Placental epithelial cell (primary cell): ENCODE results near the gene CSNK2B. TPM values are rescaled to one million over a fixed set of nuclear protein-coding genes. Genes with fewer than 3 reads are reported as not detected.

Experiments used
- small RNA-seq: library from RNA; depleted of rRNA; stranded (forward); fragments of <200 nt; gene quantifications from one replicate; pipeline ENCODE3, GENCODE V24; 2012
- total RNA-seq: library from RNA; depleted of rRNA; stranded (reverse); fragments of >200 nt; gene quantifications from 2 replicates; pipeline ENCODE4 v1.2.3, GENCODE V29; 2012

Gene CSNK2B
- 185 and 211 TPM in 2 replicates for total RNA-seq

GRCh38 chr6:31665501-31666336 lies at the start of gene CSNK2B:
Gene CSNK2B (plus strand): TSS chr6:31666080. CDS start chr6:31666832, 752 bp downstream.

GRCh38 chr6:31620586-31621319 lies 45.1 kb upstream of the CSNK2B start, which contains the start of gene PRRC2A:
Gene PRRC2A (plus strand): TSS chr6:31620715. CDS start chr6:31622790, 2,075 bp downstream.

GRCh38 chr6:31655349-31656237 lies 10.3 kb upstream of the CSNK2B start, which contains the start of gene APOM:
Gene APOM (plus strand): TSS chr6:31655894. CDS start chr6:31655967, 73 bp downstream.

GRCh38 chr6:31660381-31661261 lies 5.3 kb upstream of the CSNK2B start, which contains the start of gene C6orf47:
Gene C6orf47 (minus strand): TSS chr6:31660778. CDS start chr6:31659947, 831 bp downstream.

GRCh38 chr6:31664790-31665500 lies 935 bp upstream of the CSNK2B start, which contains the start of gene GPANK1:
Gene GPANK1 (minus strand): TSS chr6:31664997. CDS start chr6:31664478, 519 bp downstream.

GRCh38 chr6:31669676-31670075 lies 3.8 kb downstream of the CSNK2B start, which contains the start of gene LY6G5B:
Gene LY6G5B (plus strand): TSS chr6:31669976. CDS start chr6:31670951, 975 bp downstream.

GRCh38 chr6:31680226-31681134 lies 14.6 kb downstream of the CSNK2B start, which contains the start of gene LY6G5C:
Gene LY6G5C (minus strand): TSS chr6:31681067. CDS start chr6:31680373, 694 bp downstream.

GRCh38 chr6:31702819-31703716 lies 37.2 kb downstream of the CSNK2B start, which contains the start of gene ABHD16A:
Gene ABHD16A (minus strand): TSS chr6:31703324. CDS start chr6:31703281, 43 bp downstream.

GRCh38 chr6:31706599-31706998 lies 40.7 kb downstream of the CSNK2B start, which contains the start of gene LY6G6F:
Gene LY6G6F (plus strand): TSS chr6:31706866. CDS start chr6:31706907, 41 bp downstream.

GRCh38 chr6:31715022-31715958 lies 49.4 kb downstream of the CSNK2B start, which contains the start of gene LY6G6D:
Gene LY6G6D (plus strand): TSS chr6:31715348. CDS start chr6:31715356, 8 bp downstream.

Small RNA genes lying within 50 kb of the gene (small RNA-seq; reads per million reads assigned to genes)
- not detected for gene LY6G6D
- 0.14 reads per million for gene MIR4646
- gene MIR6832, result 0.55 reads per million, percentile 31 among the genes with 10 or more reads in this experiment
- gene RF00019, result not detected
- gene SNORA38, result 92.0 reads per million, percentile 98 among the genes with 10 or more reads in this experiment

Other genes with a start within 250 kb of the CSNK2B start
- 1.1 TPM in 1 of 2 replicates, not detected in the other for gene MICB, start 167.9 kb upstream of the CSNK2B start, total RNA-seq
- not detected in 2 replicates for gene MCCD1, start 137.1 kb upstream of the CSNK2B start, total RNA-seq
- gene DDX39B, start 124.1 kb upstream of the CSNK2B start, total RNA-seq, result 338 and 413 TPM in 2 replicates
- 0.43 and 1.2 TPM in 2 replicates for gene ATP6V1G2, start 119.5 kb upstream of the CSNK2B start, total RNA-seq
- gene NFKBIL1, start 118.5 kb upstream of the CSNK2B start, total RNA-seq, result 37.8 and 46.3 TPM in 2 replicates
- gene LTA, start 93.8 kb upstream of the CSNK2B start, total RNA-seq, result not detected in 2 replicates
- gene TNF, start 90.5 kb upstream of the CSNK2B start, total RNA-seq, result 1.2 and 1.5 TPM in 2 replicates
- not detected in 2 replicates for gene LTB, start 83.7 kb upstream of the CSNK2B start, total RNA-seq
- not detected in 2 replicates for gene LST1, start 79.8 kb upstream of the CSNK2B start, total RNA-seq
- not detected in 2 replicates for gene NCR3, start 73.1 kb upstream of the CSNK2B start, total RNA-seq
- gene AIF1, start 50.8 kb upstream of the CSNK2B start, total RNA-seq, result not detected in 2 replicates
- 56.5 and 78.9 TPM in 2 replicates for gene PRRC2A, start 45.4 kb upstream of the CSNK2B start, total RNA-seq
- 161 and 237 TPM in 2 replicates for gene BAG6, start 13.4 kb upstream of the CSNK2B start, total RNA-seq
- gene APOM, start 10.2 kb upstream of the CSNK2B start, total RNA-seq, result 0.79 and 0.98 TPM in 2 replicates
- gene C6orf47, start 5.3 kb upstream of the CSNK2B start, total RNA-seq, result 25.3 and 25.9 TPM in 2 replicates
- gene GPANK1, start 1.1 kb upstream of the CSNK2B start, total RNA-seq, result 18.0 and 27.1 TPM in 2 replicates
- gene LY6G5B, start 3.9 kb downstream of the CSNK2B start, total RNA-seq, result 4.9 and 5.9 TPM in 2 replicates
- gene LY6G5C, start 15.0 kb downstream of the CSNK2B start, total RNA-seq, result not detected in 2 replicates
- gene ABHD16A, start 37.2 kb downstream of the CSNK2B start, total RNA-seq, result 42.8 and 64.6 TPM in 2 replicates
- gene LY6G6F, start 40.8 kb downstream of the CSNK2B start, total RNA-seq, result not detected in 2 replicates
- not detected in 2 replicates for gene LY6G6D, start 49.3 kb downstream of the CSNK2B start, total RNA-seq
- 0.39 and 3.5 TPM in 2 replicates for gene LY6G6C, start 55.7 kb downstream of the CSNK2B start, total RNA-seq
- 0.39 and 0.54 TPM in 2 replicates for gene MPIG6B, start 57.3 kb downstream of the CSNK2B start, total RNA-seq
- gene DDAH2, start 63.2 kb downstream of the CSNK2B start, total RNA-seq, result 120 and 147 TPM in 2 replicates
- gene CLIC1, start 70.5 kb downstream of the CSNK2B start, total RNA-seq, result 568 and 799 TPM in 2 replicates
- 7.9 and 8.6 TPM in 2 replicates for gene MSH5, start 73.9 kb downstream of the CSNK2B start, total RNA-seq
- gene SAPCD1, start 96.6 kb downstream of the CSNK2B start, total RNA-seq, result 0.79 TPM in 1 of 2 replicates, not detected in the other
- gene VWA7, start 111.2 kb downstream of the CSNK2B start, total RNA-seq, result 3.8 and 4.7 TPM in 2 replicates
- 30.2 and 90.0 TPM in 2 replicates for gene VARS1, start 129.7 kb downstream of the CSNK2B start, total RNA-seq
- gene LSM2, start 140.9 kb downstream of the CSNK2B start, total RNA-seq, result 20.4 and 36.8 TPM in 2 replicates
- 0.11 and 1.6 TPM in 2 replicates for gene HSPA1L, start 149.2 kb downstream of the CSNK2B start, total RNA-seq
- gene HSPA1A, start 149.5 kb downstream of the CSNK2B start, total RNA-seq, result 65.7 and 80.9 TPM in 2 replicates
- gene HSPA1B, start 161.7 kb downstream of the CSNK2B start, total RNA-seq, result 46.0 and 136 TPM in 2 replicates
- 53.0 and 62.0 TPM in 2 replicates for gene NEU1, start 196.7 kb downstream of the CSNK2B start, total RNA-seq
- gene SLC44A4, start 212.9 kb downstream of the CSNK2B start, total RNA-seq, result 0.11 TPM in 1 of 2 replicates, not detected in the other
- gene EHMT2, start 231.6 kb downstream of the CSNK2B start, total RNA-seq, result 47.1 and 61.5 TPM in 2 replicates
- 2.9 and 4.7 TPM in 2 replicates for gene ZBTB12, start 236.0 kb downstream of the CSNK2B start, total RNA-seq